ENCODE data around the gene GOLGA7B. TPM values are rescaled to one million over a fixed set of nuclear protein-coding genes. Genes with fewer than 3 reads are reported as not detected.

GOLGA7B gene
- polyA plus RNA-seq, 1 of the 3 experiments (the other 2 are of a cell fraction) = 0.03 TPM

DNA sequence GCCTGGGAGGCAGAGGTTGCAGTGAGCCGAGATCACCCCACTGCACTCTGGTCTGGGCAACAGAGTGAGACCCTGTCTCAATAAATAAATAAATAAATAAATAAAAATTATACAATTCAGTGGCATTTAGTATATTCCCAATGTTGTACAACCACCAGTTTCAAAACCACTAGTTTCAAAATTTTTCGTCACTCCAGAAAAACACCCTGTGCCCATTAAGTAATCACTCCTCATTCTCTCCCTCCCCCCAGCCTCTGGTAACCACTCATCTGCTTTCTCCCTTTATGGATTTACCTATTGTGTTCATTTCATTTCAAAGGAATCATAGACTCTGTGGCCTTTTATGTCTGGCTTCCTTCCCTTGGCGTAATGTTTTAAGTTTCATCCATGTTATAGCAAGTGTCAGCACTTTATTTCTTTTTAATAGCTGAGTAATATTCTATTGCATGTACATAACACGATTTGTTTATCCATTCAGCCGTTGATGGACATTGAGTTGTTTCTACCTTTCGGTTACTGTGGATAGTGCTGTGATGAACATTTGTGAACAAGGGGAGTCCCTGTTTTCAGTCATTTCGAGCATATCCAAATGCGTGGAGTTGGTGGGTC is 29.4 kb upstream of the GOLGA7B start:
- no peaks in the 10 kb centered on the region for H3K9me2 ChIP-seq
- H2AFZ ChIP-seq (ENCODE audit: low read depth) = no peak overlapping the region
- no peaks in the 10 kb centered on the region for H3K36me3 ChIP-seq (replicated peaks in 1 of 2; ENCODE audit: control insufficient read depth in 1 of 2, insufficient read depth in 2 of 2, low read length in 1 of 2)
- no peaks in the 10 kb centered on the region for H4K20me1 ChIP-seq (ENCODE audit: insufficient read depth)
- ChIA-PET CTCF (interaction anchor here (0.7 to 3.1 kb wide), 2 partner anchors 28 to 49 kb away, joined by 3 to 14 read pairs; no protein-coding TSS in a partner anchor), POLR2A (no interaction called here)
- no peak overlapping the region for H3K4me3 ChIP-seq (ENCODE audit: low read depth in 2 of 2, low read length in 1 of 2)
- WGBS (ENCODE audit: low lambda C conversion rate) = 69% methylated on average over 8 of the region's 8 CpGs
- no peaks in the 10 kb centered on the region for H3K9me3 ChIP-seq
- H3K4me1 ChIP-seq (ENCODE audit: control insufficient read depth in 1 of 2, insufficient read depth in 2 of 2, low read depth in 1 of 2, low read length in 1 of 2) = peaks cover 0 to 4% of the 10 kb centered on the region in 2 experiments; a peak in 1 of 4 replicates
- H3K27ac ChIP-seq (ENCODE audit: low read depth in 2 of 2, low read length in 1 of 2) = no peak overlapping the region
- peaks cover 17% of the 10 kb centered on the region for H3K27me3 ChIP-seq (ENCODE audit: insufficient read depth)
- no peak for DNase-seq
- no peaks in the 10 kb centered on the region for H3K79me2 ChIP-seq (ENCODE audit: insufficient read depth)
- no peaks in the 10 kb centered on the region for H3F3A ChIP-seq (replicated peaks; ENCODE audit: insufficient read depth)
- no peak overlapping the region for H3K4me2 ChIP-seq
- TF ChIP-seq, protein P1, sequence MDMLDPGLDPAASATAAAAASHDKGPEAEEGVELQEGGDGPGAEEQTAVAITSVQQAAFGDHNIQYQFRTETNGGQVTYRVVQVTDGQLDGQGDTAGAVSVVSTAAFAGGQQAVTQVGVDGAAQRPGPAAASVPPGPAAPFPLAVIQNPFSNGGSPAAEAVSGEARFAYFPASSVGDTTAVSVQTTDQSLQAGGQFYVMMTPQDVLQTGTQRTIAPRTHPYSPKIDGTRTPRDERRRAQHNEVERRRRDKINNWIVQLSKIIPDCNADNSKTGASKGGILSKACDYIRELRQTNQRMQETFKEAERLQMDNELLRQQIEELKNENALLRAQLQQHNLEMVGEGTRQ (IDR thresholded peaks at IDR 0.05; ENCODE audit: borderline replicate concordance, low read depth, low read length) = no peak
- TF ChIP-seq RXRA (IDR thresholded peaks at IDR 0.05; ENCODE audit: borderline replicate concordance, low read depth) (no peak), ZBTB33 (IDR thresholded peaks at IDR 0.05; ENCODE audit: borderline replicate concordance, low read depth) (no peak), YY1 (IDR thresholded peaks at IDR 0.05; ENCODE audit: low read depth) (no peak), REST (IDR thresholded peaks at IDR 0.05; ENCODE audit: low read depth, low read length) (no peak), JUND (IDR thresholded peaks at IDR 0.05) (no peak), GABPA (IDR thresholded peaks at IDR 0.05; ENCODE audit: low read depth) (no peak), RFX5 (IDR thresholded peaks at IDR 0.05; ENCODE audit: low read length) (no peak), ELF1 (IDR thresholded peaks at IDR 0.05) (no peak), RCOR1 (IDR thresholded peaks at IDR 0.05; ENCODE audit: low read length) (no peak), MEF2A (IDR thresholded peaks at IDR 0.05; ENCODE audit: borderline replicate concordance, low read depth) (no peak), FOXJ3 (CRISPR knock-in tag; IDR thresholded peaks at IDR 0.05) (no peak), CTCF (IDR thresholded peaks at IDR 0.05) (no peak), SIN3A (IDR thresholded peaks at IDR 0.05; ENCODE audit: borderline replicate concordance, low read depth, low read length) (no peak), MXI1 (IDR thresholded peaks at IDR 0.05; ENCODE audit: low read depth, low read length) (no peak)
- H3K9ac ChIP-seq = no peak overlapping the region

All from SK-N-SH (cell line).